ENCODE data around the gene CD68. TPM values are rescaled to one million over a fixed set of nuclear protein-coding genes. Genes with fewer than 3 reads are reported as not detected.

The CD68 gene
- total RNA-seq, 1 donor from 2014 or later = 398 TPM

GRCh38 chr17:7551396-7551795, 28.0 kb upstream of the CD68 start:
- Histone ChIP-seq H3K4me3 (no peak overlapping the region), H3K9me3 (no peaks in the 10 kb centered on the region), H3K27me3 (no peaks in the 10 kb centered on the region), H3K4me1 (peaks cover 25% of the 10 kb centered on the region), H3K36me3 (no peaks in the 10 kb centered on the region), H3K27ac (peak overlapping the region; percentile 36)
- DNase-seq (no peak), ATAC-seq (no peak)
- intact Hi-C loops (cut with DNase I) = no loop called here
- no peak for TF ChIP-seq CTCF (IDR thresholded peaks at IDR 0.05)

- DNase-seq (no peak), ATAC-seq (peak; percentile 66)
- TF ChIP-seq CTCF (IDR thresholded peaks at IDR 0.05) = no peak
- intact Hi-C loops (cut with DNase I) = no loop called here
- Histone ChIP-seq H3K9me3 (no peaks in the 10 kb centered on the region), H3K36me3 (no peaks in the 10 kb centered on the region), H3K27ac (peak overlapping the region; percentile 36), H3K27me3 (no peaks in the 10 kb centered on the region), H3K4me3 (no peak overlapping the region), H3K4me1 (peaks cover 37% of the 10 kb centered on the region)
Observed at GRCh38 chr17:7552621-7553051, 26.8 kb upstream of the CD68 start.

- no peak for ATAC-seq
- H3K36me3 ChIP-seq = no peaks in the 10 kb centered on the region
- H3K27ac ChIP-seq = peak overlapping the region; percentile 76
- no peaks in the 10 kb centered on the region for H3K9me3 ChIP-seq
- intact Hi-C loops (cut with DNase I) = no loop called here
- TF ChIP-seq CTCF (IDR thresholded peaks at IDR 0.05) = no peak
- no peak overlapping the region for H3K4me3 ChIP-seq
- no peaks in the 10 kb centered on the region for H3K27me3 ChIP-seq
- H3K4me1 ChIP-seq = peaks cover 39% of the 10 kb centered on the region
- DNase-seq = no peak
Observed at GRCh38 chr17:7553356-7553755, 26.1 kb upstream of the CD68 start.

- Histone ChIP-seq H3K27me3 (no peaks in the 10 kb centered on the region), H3K36me3 (no peaks in the 10 kb centered on the region), H3K4me1 (peaks cover 49% of the 10 kb centered on the region), H3K4me3 (no peak overlapping the region), H3K27ac (no peak overlapping the region), H3K9me3 (no peaks in the 10 kb centered on the region)
- ATAC-seq (no peak), DNase-seq (no peak)
- TF ChIP-seq CTCF (IDR thresholded peaks at IDR 0.05) = no peak
- intact Hi-C loops (cut with DNase I) = no loop called here
Observed at GRCh38 chr17:7555320-7555948, 24.0 kb upstream of the CD68 start.

GRCh38 chr17:7556627-7557026, 22.8 kb upstream of the CD68 start:
- ATAC-seq = no peak
- Histone ChIP-seq H3K27ac (peak overlapping the region; percentile 96), H3K9me3 (no peaks in the 10 kb centered on the region), H3K4me3 (no peak overlapping the region), H3K36me3 (no peaks in the 10 kb centered on the region), H3K27me3 (no peaks in the 10 kb centered on the region), H3K4me1 (peaks cover 45% of the 10 kb centered on the region)
- no peak for DNase-seq
- no peak for TF ChIP-seq CTCF (IDR thresholded peaks at IDR 0.05)
- intact Hi-C loops (cut with DNase I) = no loop called here

Data from upper lobe of right lung (tissue), 1 donor.